Kidney epithelial cell (primary cell): ENCODE data around the gene CYP4F2. TPM values are rescaled to one million over a fixed set of nuclear protein-coding genes. Genes with fewer than 3 reads are reported as not detected.

Experiments
- DNase-seq: peaks from one replicate; pipeline ENCODE4 v3.0.0-alpha.2; 2010; ENCODE audit warnings: low read depth
- H3K27me3 ChIP-seq: 2 replicates; pipeline ENCODE4 v1.6.0; 2011; ENCODE audit warnings: low read length; ENCODE audit not compliant: control insufficient read depth, insufficient read depth
- H3K36me3 ChIP-seq: 2 replicates; pipeline ENCODE4 v1.5.1; 2011; ENCODE audit warnings: low read length; ENCODE audit not compliant: control insufficient read depth, insufficient read depth
- H3K4me3 ChIP-seq: 2 replicates; pipeline ENCODE4 v1.5.1; 2011; ENCODE audit warnings: low read depth, mild to moderate bottlenecking, control low read depth, low read length
- total RNA-seq: library from RNA; depleted of rRNA; stranded (reverse); fragments of >200 nt; gene quantifications from 2 replicates; pipeline ENCODE4 v1.2.3, GENCODE V29; 2015
- TF ChIP-seq, protein P1 (sequence below): IDR thresholded peaks from 2 replicates; pipeline ENCODE4 v1.5.1; 2011; ENCODE audit warnings: mild to moderate bottlenecking, moderate library complexity, low read length, control low read depth, inconsistent platforms; ENCODE audit not compliant: insufficient read depth, poor library complexity, severe bottlenecking

CYP4F2 gene
- total RNA-seq, 1 donor from 2014 or later: not detected

DNA sequence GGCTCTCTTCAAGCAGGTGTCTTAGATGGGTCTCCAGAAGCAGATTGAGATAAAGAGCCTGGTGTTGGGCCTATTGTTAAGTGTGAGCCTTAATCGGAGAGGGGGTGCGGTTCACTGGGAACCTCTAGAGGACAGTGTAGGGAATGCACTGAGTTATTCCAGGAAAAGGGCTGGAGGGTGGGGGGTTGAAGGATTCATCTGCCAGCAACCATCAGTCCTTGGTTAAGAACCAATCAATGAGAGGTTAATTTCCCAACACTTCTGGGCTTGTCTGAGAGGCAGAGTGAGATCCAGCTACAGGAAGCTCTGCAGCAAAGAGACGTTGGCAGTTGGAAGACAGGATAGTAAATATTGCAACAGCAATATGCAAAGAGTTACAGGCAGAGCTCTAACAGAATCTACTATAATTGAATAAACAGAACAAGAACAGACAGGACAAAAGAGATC is 28.7 kb downstream of the CYP4F2 start:
- TF ChIP-seq, protein P1, sequence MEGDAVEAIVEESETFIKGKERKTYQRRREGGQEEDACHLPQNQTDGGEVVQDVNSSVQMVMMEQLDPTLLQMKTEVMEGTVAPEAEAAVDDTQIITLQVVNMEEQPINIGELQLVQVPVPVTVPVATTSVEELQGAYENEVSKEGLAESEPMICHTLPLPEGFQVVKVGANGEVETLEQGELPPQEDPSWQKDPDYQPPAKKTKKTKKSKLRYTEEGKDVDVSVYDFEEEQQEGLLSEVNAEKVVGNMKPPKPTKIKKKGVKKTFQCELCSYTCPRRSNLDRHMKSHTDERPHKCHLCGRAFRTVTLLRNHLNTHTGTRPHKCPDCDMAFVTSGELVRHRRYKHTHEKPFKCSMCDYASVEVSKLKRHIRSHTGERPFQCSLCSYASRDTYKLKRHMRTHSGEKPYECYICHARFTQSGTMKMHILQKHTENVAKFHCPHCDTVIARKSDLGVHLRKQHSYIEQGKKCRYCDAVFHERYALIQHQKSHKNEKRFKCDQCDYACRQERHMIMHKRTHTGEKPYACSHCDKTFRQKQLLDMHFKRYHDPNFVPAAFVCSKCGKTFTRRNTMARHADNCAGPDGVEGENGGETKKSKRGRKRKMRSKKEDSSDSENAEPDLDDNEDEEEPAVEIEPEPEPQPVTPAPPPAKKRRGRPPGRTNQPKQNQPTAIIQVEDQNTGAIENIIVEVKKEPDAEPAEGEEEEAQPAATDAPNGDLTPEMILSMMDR: peak; percentile 77
- no peaks in the 10 kb centered on the region for H3K27me3 ChIP-seq
- no peak overlapping the region for H3K4me3 ChIP-seq
- H3K36me3 ChIP-seq: no peaks in the 10 kb centered on the region
- DNase-seq: no peak

DNA sequence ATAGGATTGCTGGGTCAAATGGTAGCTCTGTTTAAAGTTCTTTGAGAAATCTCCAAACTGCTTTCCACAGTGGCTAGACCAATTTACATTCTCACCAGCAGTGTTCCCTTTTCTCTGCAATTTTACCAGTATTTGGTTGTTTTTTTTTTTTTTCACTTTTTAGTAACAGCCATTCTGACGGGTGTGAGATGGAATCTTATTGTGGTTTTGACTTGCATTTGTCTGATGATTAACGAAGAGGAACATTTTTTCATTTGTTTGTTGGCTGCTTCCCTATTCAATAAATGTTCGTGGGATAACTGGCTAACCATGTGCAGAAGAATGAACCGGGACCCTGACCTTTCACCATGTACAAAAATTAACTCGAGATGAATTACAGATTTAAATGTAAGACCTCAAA is 31.2 kb downstream of the CYP4F2 start:
- Histone ChIP-seq H3K27me3 (no peaks in the 10 kb centered on the region), H3K36me3 (no peaks in the 10 kb centered on the region), H3K4me3 (no peak overlapping the region)
- no peak for DNase-seq
- TF ChIP-seq, protein P1: no peak

DNA sequence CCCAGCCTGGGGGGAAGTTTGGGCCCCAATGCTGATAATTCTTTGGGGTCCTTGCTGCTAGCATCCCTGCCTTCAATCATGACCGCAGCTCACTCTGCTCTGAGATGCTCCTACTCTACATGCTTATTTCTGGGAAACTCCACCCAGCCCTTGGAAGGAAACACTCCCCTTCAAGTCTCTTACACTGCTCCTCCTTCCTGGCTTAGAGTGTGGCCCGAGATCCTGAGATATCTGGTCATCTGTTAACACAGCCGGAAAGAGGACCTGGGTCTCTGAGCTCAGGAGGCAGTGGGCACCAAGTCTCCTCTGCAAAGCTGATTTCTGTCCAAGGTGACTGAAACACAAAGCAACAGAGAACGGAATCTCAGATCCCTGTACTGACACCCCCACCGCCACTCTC is 33.0 kb downstream of the CYP4F2 start:
- H3K4me3 ChIP-seq: no peak overlapping the region
- no peak for DNase-seq
- TF ChIP-seq, protein P1: no peak
- no peaks in the 10 kb centered on the region for H3K36me3 ChIP-seq
- no peaks in the 10 kb centered on the region for H3K27me3 ChIP-seq

DNA sequence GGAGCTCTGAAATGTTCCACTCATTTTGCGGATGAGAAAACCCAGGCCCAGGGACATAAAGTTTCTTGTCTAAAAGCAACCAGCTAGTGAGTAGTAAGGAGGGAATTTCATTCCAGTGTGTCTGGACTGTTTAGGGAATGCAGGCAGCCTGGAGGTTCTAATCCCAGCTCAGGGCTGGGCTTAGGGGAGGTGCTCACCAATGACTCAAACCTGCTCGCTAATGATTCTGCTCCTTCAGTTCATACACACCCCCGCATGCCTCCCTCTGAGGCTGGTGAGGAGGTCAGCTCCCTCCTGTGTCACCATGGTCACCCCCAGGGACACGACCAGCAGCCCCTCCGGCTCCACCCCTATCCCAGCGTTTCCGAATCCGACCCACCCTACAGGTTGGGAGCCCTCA is 34.6 kb downstream of the CYP4F2 start:
- DNase-seq: no peak
- Histone ChIP-seq H3K27me3 (no peaks in the 10 kb centered on the region), H3K4me3 (peak overlapping the region; percentile 11), H3K36me3 (no peaks in the 10 kb centered on the region)
- TF ChIP-seq, protein P1: no peak

DNA sequence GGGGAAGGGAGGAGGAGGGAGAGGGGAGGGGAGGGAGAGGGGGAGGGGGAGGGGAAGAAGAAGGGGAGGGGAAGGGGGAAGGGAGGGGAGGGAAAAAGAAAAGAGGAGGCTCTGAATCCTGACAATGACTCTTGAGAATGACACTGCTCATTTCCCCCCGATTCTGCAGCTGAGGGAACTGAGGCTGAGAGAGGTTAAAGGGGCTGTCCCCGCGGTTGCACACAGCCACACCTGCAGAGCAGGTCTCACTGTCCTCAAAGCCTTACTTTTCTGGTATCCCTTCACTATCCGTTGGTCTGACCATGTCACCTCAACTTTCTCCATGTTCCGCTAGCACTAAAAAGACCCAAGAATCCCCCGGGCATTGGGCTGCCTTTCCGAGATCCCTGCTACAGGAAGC is 35.4 kb downstream of the CYP4F2 start:
- Histone ChIP-seq H3K36me3 (no peaks in the 10 kb centered on the region), H3K4me3 (peak overlapping the region; percentile 11), H3K27me3 (no peaks in the 10 kb centered on the region)
- DNase-seq: no peak
- TF ChIP-seq, protein P1: no peak

DNA sequence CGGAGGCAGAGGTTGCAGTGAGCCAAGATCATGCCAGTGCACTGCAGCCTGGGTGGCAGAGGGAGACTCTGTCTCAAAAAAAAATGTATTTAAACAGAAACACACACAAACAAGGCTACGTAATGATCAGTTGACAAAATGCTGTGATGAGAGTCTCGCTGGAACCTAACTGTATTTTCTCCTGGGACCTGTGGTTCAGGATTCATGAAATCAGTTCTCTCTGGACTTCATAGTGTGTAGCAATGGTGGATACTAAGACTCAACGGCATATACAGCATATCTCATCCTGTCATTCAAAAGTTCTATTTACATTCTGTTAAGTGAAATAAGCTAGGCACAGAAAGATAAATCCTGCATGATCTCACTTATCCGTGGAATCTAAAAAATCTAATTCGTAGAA is 37.4 kb downstream of the CYP4F2 start:
- Histone ChIP-seq H3K27me3 (no peaks in the 10 kb centered on the region), H3K4me3 (no peak overlapping the region), H3K36me3 (no peaks in the 10 kb centered on the region)
- TF ChIP-seq, protein P1: no peak
- DNase-seq: no peak
